GM18502 (cell line): ENCODE measurements around the gene TMEM170A.

Experiments used
- ATAC-seq: cut with Tn5 transposase; IDR thresholded peaks from one replicate; pipeline ENCODE4 v1.9.1; 2021; ENCODE audit warnings: mild to moderate bottlenecking; ENCODE audit not compliant: unreplicated experiment, poor library complexity

The TMEM170A gene

DNA sequence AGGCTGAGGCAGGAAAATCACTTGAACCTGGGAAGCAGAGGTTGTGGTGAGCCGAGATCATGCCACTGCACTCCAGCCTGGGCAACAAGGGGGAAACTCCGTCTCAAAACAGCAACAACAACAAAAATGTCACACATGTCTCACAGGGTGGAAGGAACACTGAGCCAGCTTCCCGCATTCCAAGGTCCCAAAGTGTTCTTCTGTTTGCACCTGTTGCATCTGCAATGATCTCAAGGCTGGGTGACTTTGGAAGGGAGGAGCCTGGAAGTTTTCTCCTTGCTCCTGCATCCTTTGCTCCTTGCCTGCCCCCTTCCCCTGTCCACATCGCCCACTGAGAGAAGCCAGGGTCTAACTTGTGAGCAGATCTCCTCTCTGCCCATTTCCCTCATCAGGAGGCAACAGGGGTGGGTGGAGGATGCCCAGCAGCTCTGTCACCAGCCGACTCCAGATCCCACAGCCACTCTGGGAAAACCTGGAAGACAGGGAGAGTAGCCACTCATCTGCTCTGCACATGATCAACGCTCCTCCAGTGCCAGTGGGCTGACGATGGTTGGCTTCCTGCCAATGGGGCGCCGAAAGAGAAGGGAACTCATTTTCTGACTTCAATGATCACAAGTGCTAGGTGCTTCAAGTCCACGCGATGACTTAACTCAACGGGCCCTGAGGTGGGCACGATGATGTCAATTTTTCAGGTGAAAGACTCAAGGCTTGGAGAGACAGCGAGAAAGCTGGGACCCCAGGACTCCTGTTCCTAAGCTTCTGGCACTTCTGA is 18.1 kb upstream of the TMEM170A start:
- no peak for ATAC-seq

DNA sequence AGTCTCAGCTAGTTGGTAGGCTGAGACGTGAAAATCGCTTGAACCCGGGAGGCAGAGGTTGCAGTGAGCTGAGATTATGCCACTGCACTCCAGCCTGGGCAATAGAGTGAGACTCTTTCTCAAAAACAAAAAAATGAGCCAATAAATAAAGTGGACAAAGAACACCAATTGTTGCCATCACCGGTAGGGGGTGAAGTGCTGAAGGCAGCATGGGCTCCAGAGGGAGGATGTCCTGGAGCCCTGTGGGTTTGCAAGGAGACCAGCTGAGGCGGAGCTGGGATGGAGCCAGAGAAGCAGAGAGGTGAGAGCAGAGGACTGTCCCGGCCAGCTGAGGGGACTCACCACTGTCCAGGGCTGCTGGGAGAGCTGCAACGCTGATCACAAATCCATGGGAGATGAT is 17.0 kb upstream of the TMEM170A start:
- no peak for ATAC-seq

DNA sequence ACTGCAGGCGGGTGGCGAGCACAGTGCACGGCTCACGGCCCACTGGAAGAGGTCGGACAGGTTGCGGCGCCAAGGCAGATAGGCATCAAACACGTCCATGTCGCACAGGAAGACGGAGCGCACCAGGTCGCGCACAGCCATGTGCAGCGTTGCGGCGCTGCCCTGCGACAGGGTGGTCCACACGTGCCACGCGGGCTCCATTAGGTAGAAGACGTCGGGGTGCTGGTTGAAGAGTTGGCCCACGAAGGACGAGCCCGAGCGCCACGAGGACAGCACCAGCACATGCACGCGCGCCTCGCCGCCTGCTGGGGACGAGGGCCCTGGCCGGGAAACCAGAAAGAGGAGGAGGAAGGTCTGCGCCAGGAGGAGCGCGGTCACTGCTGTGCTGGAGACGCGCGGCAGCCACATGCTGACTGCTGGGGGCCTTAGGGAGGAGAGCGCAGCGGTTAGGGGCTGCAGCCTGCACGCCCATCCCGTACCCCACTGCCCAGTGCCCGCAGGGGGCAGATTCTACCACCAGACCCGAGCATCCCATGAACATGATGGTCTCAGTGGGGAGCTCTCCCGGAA is 15.0 kb upstream of the TMEM170A start:
- ATAC-seq: no peak

DNA sequence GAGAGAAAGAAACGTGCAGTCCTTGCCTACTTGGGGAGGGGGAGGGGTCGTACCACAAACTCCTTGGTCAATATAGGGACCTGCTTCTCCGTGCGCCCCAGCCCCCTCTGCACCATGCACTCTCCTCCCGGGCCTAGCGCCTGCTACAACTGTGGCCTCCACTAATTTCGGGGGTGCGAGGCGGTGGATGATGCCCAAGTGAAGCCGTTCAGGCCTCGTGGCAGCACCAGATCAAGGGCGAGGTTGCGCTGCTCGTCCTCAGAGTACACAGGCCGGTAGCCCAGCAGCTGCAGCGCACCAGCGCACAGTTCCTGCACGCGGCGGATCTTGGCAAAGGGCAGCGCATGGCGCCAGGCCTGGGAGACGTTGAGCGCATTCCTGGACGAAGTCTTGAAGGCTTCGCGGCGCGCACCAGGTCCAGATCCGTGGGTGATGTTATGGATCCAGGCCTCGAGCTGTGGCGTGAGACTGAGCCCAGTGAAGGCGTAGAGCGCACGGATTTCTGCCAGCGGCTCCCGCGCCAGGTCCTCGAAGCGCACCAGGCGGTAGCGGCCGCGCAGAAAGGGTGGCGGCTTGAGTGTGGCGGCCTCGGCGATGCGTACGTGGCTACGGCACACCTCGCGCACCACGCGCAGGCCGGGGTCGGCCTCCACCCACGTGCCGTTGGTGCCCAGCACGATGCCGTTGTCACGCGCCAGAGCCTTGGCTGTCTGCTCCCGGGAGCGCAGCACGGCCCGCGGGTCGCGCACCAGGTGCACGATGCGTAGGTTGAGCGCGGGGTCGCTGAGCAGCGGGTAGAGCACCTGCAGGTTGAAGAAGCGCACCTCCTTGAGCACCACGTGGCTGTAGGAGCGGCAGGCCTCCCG is 14.2 kb upstream of the TMEM170A start:
- no peak for ATAC-seq

DNA sequence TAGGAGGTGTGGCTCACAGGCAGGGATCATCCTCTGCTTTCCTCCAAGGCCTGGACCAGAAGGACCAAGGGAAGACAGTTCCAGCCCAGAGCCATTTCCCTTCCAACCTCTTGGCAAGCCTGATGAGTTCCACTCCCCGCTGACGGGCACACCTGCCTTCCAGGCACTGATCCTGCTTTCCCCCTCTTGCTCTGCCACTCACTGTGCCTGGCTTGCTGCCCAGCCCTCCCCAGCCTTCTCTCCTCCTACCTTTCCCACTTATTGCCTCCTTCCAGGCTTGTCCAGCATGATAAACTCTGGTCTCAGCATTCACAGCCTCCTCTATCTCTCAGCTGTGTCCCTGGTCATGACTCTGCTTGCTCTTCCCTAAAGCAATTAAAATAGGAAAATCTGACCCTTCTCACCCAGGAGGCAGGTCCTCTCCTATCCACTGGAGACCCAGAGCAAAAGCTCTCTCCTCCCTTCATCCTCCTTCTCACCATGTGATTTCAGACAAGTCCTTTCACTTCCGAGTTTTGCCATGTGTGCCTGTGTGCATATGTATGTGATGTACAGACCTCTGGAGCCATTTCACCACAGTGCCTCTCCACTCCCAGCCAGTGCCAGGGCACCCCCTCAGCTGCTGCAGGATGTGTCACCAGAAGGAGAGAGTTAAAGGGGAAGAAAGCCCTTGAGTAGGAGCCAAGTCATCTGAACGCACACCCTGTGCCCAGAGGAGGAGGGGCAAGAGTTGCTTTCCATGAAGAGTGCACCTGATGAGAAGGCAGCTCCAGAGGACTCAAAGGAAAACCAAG is 13.4 kb upstream of the TMEM170A start:
- no peak for ATAC-seq

DNA sequence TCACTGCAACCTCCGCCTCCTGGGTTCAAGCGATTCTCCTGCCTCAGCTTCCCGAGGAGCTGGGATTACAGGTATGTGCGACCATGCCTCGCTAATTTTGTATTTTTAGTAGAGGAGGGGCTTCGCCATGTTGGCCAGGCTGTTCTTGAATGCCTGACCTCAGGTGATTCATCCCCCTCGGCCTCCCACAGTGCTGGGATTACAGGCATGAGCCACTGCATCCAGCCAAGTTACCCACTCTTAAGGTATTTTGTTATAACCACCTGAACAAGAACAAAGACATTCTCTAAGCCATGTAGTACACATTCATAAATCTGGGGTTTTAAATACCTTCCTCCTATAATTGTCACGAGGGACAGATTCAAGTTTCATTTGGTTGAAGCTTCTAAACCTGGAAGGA is 12.3 kb upstream of the TMEM170A start:
- ATAC-seq: no peak

DNA sequence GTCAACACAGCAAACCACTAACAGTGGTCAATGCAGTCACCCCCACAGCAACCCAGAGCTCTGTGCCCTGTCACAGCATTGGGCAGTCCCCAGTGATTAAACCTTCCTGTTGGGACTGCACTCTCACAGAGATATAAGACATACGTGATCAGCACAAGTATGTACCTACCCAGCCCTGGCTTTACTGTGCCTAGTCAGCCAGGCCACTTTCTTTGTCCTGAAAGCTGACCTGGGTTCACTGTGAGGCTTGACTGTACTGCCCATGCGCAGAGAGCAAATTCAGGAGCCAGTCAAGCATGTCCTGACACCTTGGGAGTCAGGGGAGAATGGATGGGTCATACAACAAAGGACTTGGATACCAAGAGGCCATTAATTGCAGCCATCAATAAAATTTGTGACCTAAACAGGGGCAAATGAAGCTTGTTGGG is 10.9 kb upstream of the TMEM170A start:
- no peak for ATAC-seq

DNA sequence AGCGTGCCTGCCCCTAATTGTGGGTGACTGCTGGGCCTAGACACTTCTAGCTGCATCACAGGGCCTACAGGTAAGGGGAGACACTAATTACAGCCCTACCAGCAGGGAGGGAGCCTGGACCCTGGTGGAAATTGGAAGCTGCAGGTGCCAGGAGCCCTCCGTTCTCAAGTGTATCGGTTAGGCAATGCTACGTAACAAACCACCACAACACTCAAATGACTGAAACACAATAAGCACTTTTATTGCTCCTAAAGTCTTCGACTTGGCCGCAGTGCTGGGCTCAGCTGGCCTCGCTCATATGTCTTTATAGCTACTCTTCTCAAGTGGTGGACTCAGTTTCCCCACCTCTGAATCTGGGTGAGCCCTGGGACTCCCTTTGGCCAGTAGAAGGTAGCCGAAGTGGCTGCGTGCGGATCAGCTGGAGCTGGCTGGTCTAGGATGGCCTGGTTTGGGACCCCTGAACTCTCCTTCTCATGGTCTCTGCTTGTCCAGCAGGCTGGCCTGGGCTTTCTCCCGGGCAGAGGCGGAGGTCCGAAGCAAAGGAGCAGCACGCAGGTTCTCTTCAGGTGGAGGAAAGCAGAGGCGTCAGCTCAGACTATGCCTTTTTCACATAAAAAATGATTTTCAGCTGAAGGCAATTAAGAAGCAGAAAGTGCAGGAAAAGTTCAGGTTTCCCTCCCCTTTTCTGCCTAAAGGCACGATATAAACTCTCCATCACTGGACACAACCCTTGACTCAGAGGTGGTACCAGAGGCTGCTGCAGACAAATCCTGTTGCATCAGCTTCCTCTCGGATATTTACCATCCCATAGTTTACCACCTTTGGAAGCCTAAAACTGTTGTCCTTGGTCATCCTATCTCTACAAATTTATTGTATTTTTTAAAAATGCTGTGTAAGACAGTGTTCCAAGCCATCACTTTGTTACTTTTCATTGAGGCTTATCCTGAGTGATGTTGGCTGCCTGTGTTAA is 8.7 kb upstream of the TMEM170A start:
- ATAC-seq: no peak

DNA sequence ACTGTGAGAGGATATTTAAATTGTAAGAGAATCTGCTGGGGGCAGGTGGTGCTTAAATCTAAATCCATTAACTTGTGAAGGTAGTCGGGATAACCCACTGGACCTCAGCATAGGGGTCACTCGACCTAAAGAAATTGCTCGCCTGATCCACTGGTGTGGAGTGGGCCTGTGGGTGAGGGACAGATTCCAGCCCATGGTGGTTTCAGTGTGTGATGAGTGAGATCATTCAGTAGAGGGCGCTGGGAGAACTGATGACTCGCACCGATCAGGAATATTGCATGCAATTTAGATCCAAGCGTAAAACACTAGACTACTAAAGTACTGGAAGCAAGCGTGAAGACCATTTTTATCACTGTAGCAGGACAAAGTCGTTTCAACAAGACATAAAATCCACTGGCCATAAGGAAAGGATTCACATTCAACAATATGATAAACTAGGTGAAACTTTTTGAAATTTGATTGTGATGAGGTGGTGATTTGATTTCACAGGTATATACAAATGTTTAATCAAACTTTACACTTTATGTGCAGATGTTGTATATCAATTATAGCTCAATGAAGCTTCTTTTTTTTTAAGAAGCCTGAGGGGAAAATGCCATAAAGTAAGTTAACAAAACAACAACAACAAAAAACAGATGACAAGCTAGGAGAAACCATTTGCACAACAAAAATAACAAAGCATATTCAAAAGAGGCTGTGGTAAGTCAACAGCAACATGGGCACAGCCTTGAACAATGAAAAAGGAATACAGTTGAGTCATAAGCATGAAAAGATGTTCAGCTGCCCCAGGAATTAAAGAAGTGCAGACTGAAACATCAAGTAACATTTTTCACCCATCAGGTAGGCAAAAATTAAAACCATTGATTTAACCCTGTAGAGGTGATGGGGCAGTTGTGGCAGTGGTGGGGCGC is 7.5 kb upstream of the TMEM170A start:
- peak; percentile 85 for ATAC-seq

DNA sequence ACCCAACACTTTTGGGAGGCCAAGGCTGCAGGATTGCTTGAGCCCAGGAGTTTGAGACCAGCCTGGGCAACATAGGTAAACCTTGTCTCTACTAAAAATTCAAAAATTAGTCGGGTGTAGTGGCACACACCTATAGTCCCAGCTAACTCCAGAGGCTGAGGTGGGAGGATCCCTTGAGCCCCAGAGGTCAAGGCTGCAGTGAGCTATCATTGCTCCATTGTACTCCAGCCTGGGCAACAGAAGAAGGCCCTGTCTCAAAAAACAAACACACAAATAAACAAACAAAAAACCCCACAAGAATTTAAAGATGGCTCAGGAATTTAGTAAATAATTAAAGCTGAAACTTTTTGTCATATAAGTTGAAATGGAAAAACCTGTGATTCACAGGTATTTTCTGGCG is 2.3 kb upstream of the TMEM170A start:
- ATAC-seq: no peak

DNA sequence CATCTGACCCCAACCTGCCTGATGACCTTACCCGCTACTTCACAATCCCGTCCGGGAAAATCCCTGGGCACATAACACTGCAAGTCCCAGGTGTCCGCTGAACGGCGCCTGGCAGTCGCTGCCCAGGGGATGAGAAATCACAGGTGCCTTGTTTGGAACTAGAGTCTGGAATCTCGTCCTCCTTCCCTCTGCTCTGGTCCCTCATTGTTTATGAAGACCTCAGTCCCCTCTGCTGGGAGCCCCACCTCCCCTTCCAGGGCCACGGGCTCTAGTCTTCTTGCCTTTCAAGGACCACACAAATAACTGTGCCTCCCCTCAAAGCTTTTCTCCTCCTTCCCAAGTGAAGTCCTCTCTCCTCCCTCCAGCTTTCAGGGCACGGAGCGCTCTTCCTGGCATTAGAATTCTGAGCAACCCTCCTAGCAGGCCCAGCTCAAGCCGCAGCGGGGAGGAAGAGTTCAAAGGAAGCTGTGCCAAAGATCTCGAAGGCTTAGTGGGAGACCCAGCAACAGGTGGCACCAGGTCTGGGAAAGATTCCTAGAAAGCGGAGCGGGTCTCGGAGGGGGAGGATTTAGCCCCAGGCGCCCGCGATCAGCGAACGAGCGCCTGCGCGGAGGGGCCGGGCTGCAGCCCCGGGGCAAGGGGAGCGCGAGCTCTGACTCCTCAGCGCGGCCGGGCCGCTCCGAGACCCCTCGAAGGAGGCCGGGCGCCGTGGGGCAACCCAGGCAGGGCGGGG is 934 bp downstream of the TMEM170A start:
- ATAC-seq: peak; percentile 11

DNA sequence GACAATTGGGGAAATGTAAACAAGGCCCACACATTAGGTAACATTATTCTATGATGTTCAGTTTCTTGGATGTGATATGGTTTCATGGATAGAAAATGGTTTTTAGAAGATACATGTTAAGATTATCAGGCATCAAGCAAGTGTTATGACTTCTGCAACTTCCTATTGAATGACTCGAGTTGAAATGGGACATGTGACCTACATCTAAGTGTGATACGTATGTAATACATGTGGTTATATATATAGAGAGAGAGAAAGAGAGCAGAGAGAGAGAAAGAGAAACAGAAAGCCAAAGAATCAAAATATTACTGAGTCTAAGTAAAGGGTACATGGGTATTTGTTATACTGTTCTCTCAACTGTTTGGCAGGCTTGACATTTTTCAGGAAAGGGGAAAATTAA is 1.7 kb downstream of the TMEM170A start:
- peak; percentile 26 for ATAC-seq

DNA sequence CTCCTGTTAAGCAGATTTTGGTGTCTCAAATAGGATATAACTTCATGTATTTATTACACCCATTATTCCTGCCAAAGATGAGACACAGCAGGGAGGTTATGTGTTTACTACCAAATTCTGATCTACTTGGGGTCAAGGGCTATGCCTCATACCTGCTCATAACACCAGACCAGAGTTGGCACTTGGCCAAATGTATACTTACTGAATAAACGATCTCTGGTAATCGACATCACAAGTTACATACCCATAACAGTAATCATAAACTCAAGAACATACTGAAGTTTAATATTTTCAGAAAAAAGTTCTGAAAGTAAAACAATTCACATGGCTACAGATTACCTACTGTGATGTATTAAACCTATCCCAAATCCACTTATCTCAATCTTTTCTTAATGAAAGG is 2.9 kb downstream of the TMEM170A start:
- no peak for ATAC-seq

DNA sequence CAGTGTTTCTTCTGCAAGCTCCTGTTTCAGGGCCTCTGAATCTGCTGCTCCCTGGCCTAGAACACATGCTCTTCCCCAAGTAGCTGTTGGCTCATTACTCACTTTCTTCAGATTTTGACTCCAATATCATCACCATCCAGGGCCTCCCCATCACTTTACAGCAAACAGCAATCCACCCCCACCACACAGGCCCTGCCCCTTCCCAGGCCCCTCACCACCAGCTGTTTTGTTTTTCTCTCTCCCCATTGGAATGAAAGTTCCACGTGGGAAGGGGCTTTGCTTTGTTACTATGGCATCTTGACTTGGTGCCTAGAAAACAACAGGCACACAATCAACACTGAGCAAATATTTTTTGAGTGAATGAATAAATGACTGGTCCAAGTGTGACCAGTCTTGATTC is 4.0 kb downstream of the TMEM170A start:
- ATAC-seq: no peak

DNA sequence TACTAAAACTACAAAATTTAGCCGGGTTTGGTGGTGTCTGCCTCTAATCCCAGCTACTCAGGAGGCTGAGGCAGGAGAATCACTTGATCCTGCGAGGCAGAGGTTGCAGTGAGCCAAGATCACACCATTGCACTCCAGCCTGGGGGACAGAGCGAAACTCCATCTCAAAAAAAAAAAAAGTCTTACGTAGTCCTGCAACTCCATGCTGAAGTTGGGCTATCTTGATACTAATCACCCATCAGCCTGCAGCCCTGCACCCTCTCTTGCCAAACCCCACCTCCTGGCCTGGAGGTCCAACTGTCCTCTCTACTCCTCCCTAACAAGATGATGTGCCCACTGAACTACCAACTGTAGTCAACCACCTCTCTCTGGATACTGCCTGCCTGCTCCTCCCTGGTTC is 4.8 kb downstream of the TMEM170A start:
- no peak for ATAC-seq

DNA sequence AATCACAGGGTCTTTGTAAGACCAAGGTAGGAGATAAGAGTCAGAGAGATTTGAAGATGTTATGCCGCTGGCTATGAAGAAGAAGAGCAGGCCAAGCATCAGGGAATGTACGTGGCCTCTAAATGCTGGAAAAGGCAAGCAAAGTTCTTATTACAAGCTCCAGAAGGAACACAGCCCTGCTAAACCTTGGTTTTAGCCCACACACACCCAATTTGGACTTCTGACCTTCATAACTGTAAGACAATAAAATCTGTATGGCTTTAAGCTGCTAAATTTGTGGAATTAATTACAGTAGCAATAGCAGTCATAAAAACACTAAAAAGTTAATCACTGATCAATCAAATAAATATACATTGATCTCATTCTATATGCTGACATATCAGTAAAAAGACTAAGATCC is 6.0 kb downstream of the TMEM170A start:
- ATAC-seq: no peak

DNA sequence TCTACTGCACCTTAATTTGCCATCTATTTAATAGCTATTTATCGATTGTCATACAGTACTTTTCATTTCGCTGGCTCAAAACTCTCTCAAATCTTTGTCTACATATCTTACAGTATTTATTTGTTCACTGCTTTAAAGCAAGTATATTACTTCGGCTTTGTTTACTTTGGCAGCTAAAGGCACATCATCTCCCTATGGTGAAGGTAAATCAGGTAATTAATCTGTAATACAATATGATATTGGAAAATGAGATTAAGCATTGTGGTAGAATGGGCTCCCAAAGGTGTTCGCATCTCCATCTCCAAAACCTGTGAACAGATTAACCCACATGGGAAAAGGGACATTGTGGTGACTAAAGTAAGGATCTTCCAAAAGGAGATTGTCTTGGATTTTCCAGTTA is 6.5 kb downstream of the TMEM170A start:
- no peak for ATAC-seq
